ENCODE data around the gene KIF16B. TPM values are rescaled to one million over a fixed set of nuclear protein-coding genes. Genes with fewer than 3 reads are reported as not detected.
"Not testable (repeated sequence)": the region's sequence is repeated elsewhere in the genome, so short reads cannot be mapped to it uniquely, and the experiment has no call there.

KIF16B gene
- total RNA-seq, 1 donor from 2014 or later: 9.1 TPM

DNA sequence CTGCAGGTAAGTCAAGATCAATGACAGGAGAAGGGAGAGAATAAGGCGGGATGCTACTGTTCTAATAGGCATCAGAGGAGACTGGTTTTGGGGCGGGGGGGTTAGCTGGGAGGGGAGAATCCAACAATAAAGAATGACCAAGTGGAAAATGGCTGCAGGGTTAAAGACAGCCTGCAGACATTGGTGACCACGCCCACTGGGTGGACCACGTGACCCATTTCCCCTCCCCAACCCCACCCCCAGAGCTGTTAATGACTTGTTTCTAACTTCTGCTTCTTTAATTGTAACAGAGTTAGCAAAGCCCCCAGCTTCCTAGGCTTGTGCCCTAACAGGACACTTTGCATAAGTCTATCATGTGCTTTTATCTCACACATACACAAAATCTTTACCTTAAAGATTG lies 344.5 kb downstream of the KIF16B start:
- TF ChIP-seq, protein P1, sequence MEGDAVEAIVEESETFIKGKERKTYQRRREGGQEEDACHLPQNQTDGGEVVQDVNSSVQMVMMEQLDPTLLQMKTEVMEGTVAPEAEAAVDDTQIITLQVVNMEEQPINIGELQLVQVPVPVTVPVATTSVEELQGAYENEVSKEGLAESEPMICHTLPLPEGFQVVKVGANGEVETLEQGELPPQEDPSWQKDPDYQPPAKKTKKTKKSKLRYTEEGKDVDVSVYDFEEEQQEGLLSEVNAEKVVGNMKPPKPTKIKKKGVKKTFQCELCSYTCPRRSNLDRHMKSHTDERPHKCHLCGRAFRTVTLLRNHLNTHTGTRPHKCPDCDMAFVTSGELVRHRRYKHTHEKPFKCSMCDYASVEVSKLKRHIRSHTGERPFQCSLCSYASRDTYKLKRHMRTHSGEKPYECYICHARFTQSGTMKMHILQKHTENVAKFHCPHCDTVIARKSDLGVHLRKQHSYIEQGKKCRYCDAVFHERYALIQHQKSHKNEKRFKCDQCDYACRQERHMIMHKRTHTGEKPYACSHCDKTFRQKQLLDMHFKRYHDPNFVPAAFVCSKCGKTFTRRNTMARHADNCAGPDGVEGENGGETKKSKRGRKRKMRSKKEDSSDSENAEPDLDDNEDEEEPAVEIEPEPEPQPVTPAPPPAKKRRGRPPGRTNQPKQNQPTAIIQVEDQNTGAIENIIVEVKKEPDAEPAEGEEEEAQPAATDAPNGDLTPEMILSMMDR (IDR thresholded peaks at IDR 0.05): no peak
- Mint-ChIP-seq H3K27ac (no peak overlapping the region), H3K9me3 (no peaks in the 10 kb centered on the region), H3K36me3 (ENCODE audit: low read depth) (no peaks in the 10 kb centered on the region), H3K4me1 (no peaks in the 10 kb centered on the region), H3K27me3 (peaks cover 2% of the 10 kb centered on the region), H3K4me3 (no peak overlapping the region)
- ChIA-PET POLR2A (no interaction called here), CTCF (no interaction called here)
- ATAC-seq (ENCODE audit: low read depth) (no peak), DNase-seq (no peak)
- intact Hi-C loops (cut with micrococcal nuclease): no loop called here

- intact Hi-C loops (cut with micrococcal nuclease); ATAC-seq (ENCODE audit: low read depth); H3K4me1 Mint-ChIP-seq; H3K27me3 Mint-ChIP-seq; CTCF ChIA-PET; H3K9me3 Mint-ChIP-seq; H3K4me3 Mint-ChIP-seq; H3K27ac Mint-ChIP-seq; POLR2A ChIA-PET; H3K36me3 Mint-ChIP-seq (ENCODE audit: low read depth); DNase-seq: not testable (repeated sequence)
Observed at GRCh38 chr20:16226961-16227360, 346.3 kb downstream of the KIF16B start.

- no peaks in the 10 kb centered on the region for H3K27me3 Mint-ChIP-seq
- POLR2A ChIA-PET: interaction anchor here (0.7 kb wide), 1 partner anchor 131 kb away, joined by 5 read pairs; no protein-coding TSS in a partner anchor
- H3K9me3 Mint-ChIP-seq: peaks cover 6% of the 10 kb centered on the region
- TF ChIP-seq, protein P1 (IDR thresholded peaks at IDR 0.05): no peak
- no peak overlapping the region for H3K27ac Mint-ChIP-seq
- no peaks in the 10 kb centered on the region for H3K4me1 Mint-ChIP-seq
- H3K36me3 Mint-ChIP-seq (ENCODE audit: low read depth): no peaks in the 10 kb centered on the region
- DNase-seq: no peak
- no peak overlapping the region for H3K4me3 Mint-ChIP-seq
- no peak for ATAC-seq (ENCODE audit: low read depth)
- intact Hi-C loops (cut with micrococcal nuclease): no loop called here
- CTCF ChIA-PET: no interaction called here
Observed at GRCh38 chr20:16224836-16225235, 348.4 kb downstream of the KIF16B start.

DNA sequence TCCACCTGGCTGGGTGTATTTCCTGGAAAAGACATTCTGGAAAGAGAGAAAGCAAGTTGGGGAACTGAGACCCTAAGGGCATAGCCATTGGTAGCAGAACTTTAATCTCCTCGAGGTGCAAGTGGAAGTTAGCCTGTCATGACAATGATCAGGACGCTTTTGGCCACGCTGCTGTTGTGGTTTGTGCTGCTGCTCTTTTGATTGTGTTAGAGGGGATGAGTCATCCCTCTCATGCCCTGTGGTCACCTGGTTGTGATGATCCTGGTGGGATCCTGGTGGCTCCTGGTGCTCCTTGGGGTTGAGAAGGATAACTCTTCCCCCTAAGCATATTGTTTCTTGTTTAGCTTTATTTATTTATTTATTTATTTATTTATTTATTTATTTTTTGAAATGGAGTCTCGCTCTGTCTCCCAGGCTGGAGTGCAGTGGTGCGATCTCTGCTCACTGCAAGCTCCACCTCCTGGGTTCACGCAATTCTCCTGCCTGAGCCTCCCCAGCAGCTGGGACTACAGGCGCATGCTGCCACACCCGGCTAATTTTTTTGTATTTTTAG lies 350.3 kb downstream of the KIF16B start:
- CTCF ChIA-PET: no interaction called here
- no peaks in the 10 kb centered on the region for H3K4me1 Mint-ChIP-seq
- H3K9me3 Mint-ChIP-seq: peaks cover 6% of the 10 kb centered on the region
- H3K27ac Mint-ChIP-seq: no peak overlapping the region
- POLR2A ChIA-PET: no interaction called here
- no peak for ATAC-seq (ENCODE audit: low read depth)
- intact Hi-C loops (cut with micrococcal nuclease): no loop called here
- no peaks in the 10 kb centered on the region for H3K36me3 Mint-ChIP-seq (ENCODE audit: low read depth)
- H3K4me3 Mint-ChIP-seq: no peak overlapping the region
- no peak for DNase-seq
- TF ChIP-seq, protein P1 (IDR thresholded peaks at IDR 0.05): no peak
- no peaks in the 10 kb centered on the region for H3K27me3 Mint-ChIP-seq

Other genes with a start within 250 kb of the KIF16B start
- 61.1 and 66.3 TPM in 2 replicates for gene SNRPB2, start 156.6 kb upstream of the KIF16B start, total RNA-seq
- gene OTOR, start 174.9 kb upstream of the KIF16B start, total RNA-seq: not detected in 2 replicates

All from activated B cell treated with CpG ODN at 0.5 μM for 24 hours (primary cell).